Suprapubic skin (tissue), 4 donors: ENCODE results near the gene RPS6KA3. TPM values are rescaled to one million over a fixed set of nuclear protein-coding genes. Genes with fewer than 3 reads are reported as not detected.
"Not testable (repeated sequence)": the region's sequence is repeated elsewhere in the genome, so short reads cannot be mapped to it uniquely, and the experiment has no call there.

Experiments
- DNase-seq, 2 donors: peaks; one replicate each; pipeline ENCODE4 v3.0.0-alpha.2; 2019; ENCODE audit warnings: low spot score in 2 of 2
- H3K27ac ChIP-seq: fragments of 200-600 bp; sonication (generic); one replicate; pipeline ENCODE4 v1.5.1; 2019
- H3K27me3 ChIP-seq: fragments of 200-600 bp; sonication (generic); one replicate; pipeline ENCODE4 v1.5.1; 2019
- H3K36me3 ChIP-seq: fragments of 200-600 bp; sonication (generic); one replicate; pipeline ENCODE4 v1.5.1; 2019
- H3K4me1 ChIP-seq: fragments of 200-600 bp; sonication (generic); one replicate; pipeline ENCODE4 v1.5.1; 2019
- H3K4me3 ChIP-seq: fragments of 200-600 bp; sonication (generic); one replicate; pipeline ENCODE4 v1.5.1; 2019; ENCODE audit warnings: mild to moderate bottlenecking
- H3K9me3 ChIP-seq: fragments of 200-600 bp; sonication (generic); one replicate; pipeline ENCODE4 v1.5.1; 2019
- CTCF ChIP-seq, 2 donors: fragments of 200-600 bp in 1 of 2; fragments of 450-650 bp in 1 of 2; sonication (generic) in 1 of 2; IDR thresholded peaks; one replicate each; pipeline ENCODE4 v1.5.1; 2016 to 2019; ENCODE audit warnings: antibody characterized with exemption in 2 of 2, mild to moderate bottlenecking in 1 of 2, moderate library complexity in 1 of 2
- EP300 ChIP-seq: sonication (generic); formaldehyde crosslinking; IDR thresholded peaks from one replicate; pipeline ENCODE4 v1.6.1; 2017; ENCODE audit warnings: antibody characterized with exemption
- POLR2A ChIP-seq, 2 donors: fragments of 450-650 bp; IDR thresholded peaks; one replicate each; pipeline ENCODE4 v1.6.1; 2017; ENCODE audit warnings: antibody characterized with exemption in 2 of 2, mild to moderate bottlenecking in 2 of 2, moderate library complexity in 2 of 2
- POLR2AphosphoS5 ChIP-seq, 3 donors: sonication (generic); formaldehyde crosslinking; IDR thresholded peaks; one replicate each; pipeline ENCODE4 v1.6.1; 2017; ENCODE audit warnings: antibody characterized with exemption in 3 of 3
- WGBS: methylation state at CpG from one replicate; pipeline ENCODE4 v1.1.5; 2018; 5-methylcytosine and 5-hydroxymethylcytosine counted together
- total RNA-seq, 4 donors: library from RNA; depleted of rRNA; stranded (reverse); fragments of >200 nt; gene quantifications; one replicate each; pipeline ENCODE4 v1.1.0, GENCODE V29; 2016

RPS6KA3 gene
- total RNA-seq, 4 donors from 2014 or later, result 27.2 to 36.0 (median 32.2) TPM

- no peak for DNase-seq
- H3K27ac ChIP-seq, result no peak overlapping the region
- no peaks in the 10 kb centered on the region for H3K27me3 ChIP-seq
- 86% methylated on average over 2 of the region's 2 CpGs for WGBS
- no peaks in the 10 kb centered on the region for H3K9me3 ChIP-seq
- TF ChIP-seq CTCF (IDR thresholded peaks at IDR 0.05) (no peak), POLR2AphosphoS5 (IDR thresholded peaks at IDR 0.05) (no peak), EP300 (no peak), POLR2A (IDR thresholded peaks at IDR 0.05) (no peak)
- H3K4me1 ChIP-seq, result no peaks in the 10 kb centered on the region
- H3K4me3 ChIP-seq, result no peak overlapping the region
- peaks cover 38% of the 10 kb centered on the region for H3K36me3 ChIP-seq
Observed at GRCh38 chrX:20173856-20174255, 92.9 kb downstream of the RPS6KA3 start.

- Histone ChIP-seq H3K4me1 (no peaks in the 10 kb centered on the region), H3K27me3 (no peaks in the 10 kb centered on the region), H3K4me3 (no peak overlapping the region), H3K27ac (no peak overlapping the region), H3K9me3 (no peaks in the 10 kb centered on the region), H3K36me3 (peaks cover 39% of the 10 kb centered on the region)
- 76% methylated on average over 2 of the region's 2 CpGs for WGBS
- no peak for TF ChIP-seq POLR2A (IDR thresholded peaks at IDR 0.05)
- TF ChIP-seq EP300, result no peak
- no peak for TF ChIP-seq CTCF (IDR thresholded peaks at IDR 0.05)
- no peak for DNase-seq
Observed at GRCh38 chrX:20173313-20173712, 93.4 kb downstream of the RPS6KA3 start.

- Histone ChIP-seq H3K27me3 (no peaks in the 10 kb centered on the region), H3K36me3 (peaks cover 46% of the 10 kb centered on the region), H3K4me1 (no peaks in the 10 kb centered on the region), H3K9me3 (no peaks in the 10 kb centered on the region), H3K4me3 (no peak overlapping the region), H3K27ac (no peak overlapping the region)
- no peak for DNase-seq
- TF ChIP-seq CTCF (IDR thresholded peaks at IDR 0.05), result no peak
- TF ChIP-seq POLR2AphosphoS5 (IDR thresholded peaks at IDR 0.05), result no peak
- no peak for TF ChIP-seq POLR2A (IDR thresholded peaks at IDR 0.05)
- TF ChIP-seq EP300, result no peak
- WGBS, result 89% methylated on average over 3 of the region's 3 CpGs
Observed at GRCh38 chrX:20171887-20172286, 94.8 kb downstream of the RPS6KA3 start.

- H3K27me3 ChIP-seq, H3K4me3 ChIP-seq, DNase-seq, H3K4me1 ChIP-seq, H3K9me3 ChIP-seq, H3K27ac ChIP-seq: not testable (repeated sequence)
- peaks cover 12% of the 10 kb centered on the region for H3K36me3 ChIP-seq
Observed at GRCh38 chrX:20162516-20162915, 104.2 kb downstream of the RPS6KA3 start.

- peaks cover 29% of the 10 kb centered on the region for H3K36me3 ChIP-seq
- no peak overlapping the region for H3K27ac ChIP-seq
- H3K4me3 ChIP-seq, result no peak overlapping the region
- no peaks in the 10 kb centered on the region for H3K4me1 ChIP-seq
- 72% methylated on average over 4 of the region's 4 CpGs for WGBS
- no peaks in the 10 kb centered on the region for H3K9me3 ChIP-seq
- no peaks in the 10 kb centered on the region for H3K27me3 ChIP-seq
- TF ChIP-seq EP300, result no peak
- no peak for TF ChIP-seq CTCF (IDR thresholded peaks at IDR 0.05)
- no peak for TF ChIP-seq POLR2AphosphoS5 (IDR thresholded peaks at IDR 0.05)
- TF ChIP-seq POLR2A (IDR thresholded peaks at IDR 0.05), result no peak
- no peak for DNase-seq
Observed at GRCh38 chrX:20159797-20160385, 106.8 kb downstream of the RPS6KA3 start.

- Histone ChIP-seq H3K4me3 (no peak overlapping the region), H3K9me3 (no peaks in the 10 kb centered on the region), H3K27ac (no peak overlapping the region), H3K27me3 (no peaks in the 10 kb centered on the region), H3K36me3 (peaks cover 33% of the 10 kb centered on the region), H3K4me1 (no peaks in the 10 kb centered on the region)
- no peak for DNase-seq
- TF ChIP-seq POLR2A (IDR thresholded peaks at IDR 0.05) (no peak), POLR2AphosphoS5 (IDR thresholded peaks at IDR 0.05) (no peak), EP300 (no peak), CTCF (IDR thresholded peaks at IDR 0.05) (no peak)
- 92% methylated on average over 3 of the region's 3 CpGs for WGBS
Observed at GRCh38 chrX:20151689-20152088, 115.0 kb downstream of the RPS6KA3 start.
